PC-9 (cell line): ENCODE measurements around the gene ARL8A.

Source experiments
- EZH2 ChIP-seq: fragments of 200-600 bp; sonication (generic); IDR thresholded peaks from 2 replicates; pipeline ENCODE4 v1.8.0; 2017; ENCODE audit warnings: antibody characterized with exemption, low read depth
- TF ChIP-seq, protein P1 (sequence below): fragments of 200-600 bp; sonication (generic); conservative IDR thresholded peaks from 2 replicates; pipeline ENCODE4 v1.6.1; 2017; ENCODE audit warnings: mixed run types, antibody characterized with exemption, mild to moderate bottlenecking, moderate library complexity

DNA sequence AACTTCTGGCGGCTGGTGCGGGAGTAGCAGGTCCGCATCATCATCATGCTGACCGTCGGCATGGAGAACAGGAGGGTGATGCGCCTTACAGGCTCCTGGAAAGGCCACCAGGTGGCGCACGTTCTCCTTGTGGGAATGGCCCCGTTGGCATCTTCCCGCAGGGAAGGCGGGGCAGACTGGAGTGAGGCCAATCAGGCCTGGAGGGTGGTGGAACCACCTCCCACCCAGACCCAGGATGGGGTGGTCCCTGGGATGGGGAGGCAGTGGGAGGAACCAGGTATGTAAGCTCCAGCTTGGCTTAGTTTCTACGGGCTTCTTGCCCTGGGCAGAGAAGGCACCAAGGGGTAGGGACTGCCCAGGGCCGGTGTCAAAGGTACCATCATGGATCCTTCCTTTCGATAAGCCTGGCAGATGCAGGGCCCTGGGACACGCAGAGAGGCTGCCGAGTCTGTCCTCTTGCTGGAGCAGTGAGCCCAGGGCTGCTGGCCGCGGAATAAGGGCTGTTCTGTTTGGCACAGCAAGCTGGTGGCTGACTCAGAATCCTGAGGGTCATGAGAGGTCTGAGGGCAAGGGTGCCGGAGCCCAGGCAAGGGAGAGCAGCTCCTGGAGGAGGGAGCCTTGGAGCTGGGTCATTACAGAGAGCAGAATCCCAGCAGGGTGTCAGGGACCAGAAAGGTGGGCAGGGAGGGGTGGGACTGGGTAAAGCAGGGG lies 40.4 kb upstream of the ARL8A start:
- TF ChIP-seq, protein P1, sequence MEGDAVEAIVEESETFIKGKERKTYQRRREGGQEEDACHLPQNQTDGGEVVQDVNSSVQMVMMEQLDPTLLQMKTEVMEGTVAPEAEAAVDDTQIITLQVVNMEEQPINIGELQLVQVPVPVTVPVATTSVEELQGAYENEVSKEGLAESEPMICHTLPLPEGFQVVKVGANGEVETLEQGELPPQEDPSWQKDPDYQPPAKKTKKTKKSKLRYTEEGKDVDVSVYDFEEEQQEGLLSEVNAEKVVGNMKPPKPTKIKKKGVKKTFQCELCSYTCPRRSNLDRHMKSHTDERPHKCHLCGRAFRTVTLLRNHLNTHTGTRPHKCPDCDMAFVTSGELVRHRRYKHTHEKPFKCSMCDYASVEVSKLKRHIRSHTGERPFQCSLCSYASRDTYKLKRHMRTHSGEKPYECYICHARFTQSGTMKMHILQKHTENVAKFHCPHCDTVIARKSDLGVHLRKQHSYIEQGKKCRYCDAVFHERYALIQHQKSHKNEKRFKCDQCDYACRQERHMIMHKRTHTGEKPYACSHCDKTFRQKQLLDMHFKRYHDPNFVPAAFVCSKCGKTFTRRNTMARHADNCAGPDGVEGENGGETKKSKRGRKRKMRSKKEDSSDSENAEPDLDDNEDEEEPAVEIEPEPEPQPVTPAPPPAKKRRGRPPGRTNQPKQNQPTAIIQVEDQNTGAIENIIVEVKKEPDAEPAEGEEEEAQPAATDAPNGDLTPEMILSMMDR: peak; percentile 85
- TF ChIP-seq EZH2: no peak
